Measurements from ENCODE around the gene MYO9B. TPM values are rescaled to one million over a fixed set of nuclear protein-coding genes. Genes with fewer than 3 reads are reported as not detected.

Gene MYO9B
- total RNA-seq, 1 experiment from 2014 or later, result 58.6 TPM

DNA sequence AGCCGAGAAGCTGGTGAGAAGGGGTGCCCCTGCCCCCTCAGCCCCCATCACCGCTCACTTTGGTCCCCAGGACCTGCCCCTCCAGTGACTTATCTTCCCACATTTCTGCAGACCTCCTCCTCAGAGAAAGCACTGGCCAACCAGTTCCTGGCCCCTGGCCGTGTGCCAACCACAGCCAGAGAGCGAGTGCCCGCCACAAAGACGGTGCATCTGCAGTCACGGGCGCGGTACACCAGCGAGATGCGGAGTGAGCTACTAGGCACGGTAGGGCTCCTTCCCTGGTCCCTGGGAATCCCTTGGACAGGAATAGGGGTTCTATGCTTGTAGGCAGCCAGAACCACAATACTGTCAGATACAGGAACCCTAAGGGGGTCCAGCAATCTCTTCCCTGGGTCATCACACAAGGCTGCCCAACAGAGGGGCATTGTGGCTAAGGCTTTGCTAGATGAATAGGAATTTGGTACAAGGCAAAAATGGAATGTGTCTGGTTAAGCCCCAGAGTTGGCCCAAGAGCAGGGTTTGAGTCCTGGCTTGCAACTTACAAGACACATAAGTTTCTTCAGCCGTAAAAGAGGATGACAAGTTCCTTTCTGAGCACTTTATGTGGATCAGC, 140.6 kb downstream of the MYO9B start:
- H3K9ac ChIP-seq (ENCODE audit: extremely low read depth, insufficient read length, low read length), result no peak overlapping the region
- Mint-ChIP-seq H3K36me3 (ENCODE audit: insufficient read depth in 1 of 3, low read depth in 3 of 3) (peaks cover 13 to 37% (median 33%) of the 10 kb centered on the region in 3 experiments), H3K4me1 (peaks cover 7 to 15% of the 10 kb centered on the region in 2 experiments; a peak in 3 of 4 replicates), H3K9me3 (no peaks in the 10 kb centered on the region), H3K4me3 (peak overlapping the region; percentile 79 to 92), H3K27ac (peak overlapping the region in 1 of 3 experiments; percentile 77; a peak in 2 of 7 replicates), H3K27me3 (ENCODE audit: low read depth) (no peaks in the 10 kb centered on the region)
- H2BK5ac ChIP-seq (ENCODE audit: insufficient read length, low read length), result no peak overlapping the region
- no peak overlapping the region for H3K14ac ChIP-seq (ENCODE audit: insufficient read depth, low read length)
- no peaks in the 10 kb centered on the region for H3K79me2 ChIP-seq (ENCODE audit: insufficient read depth, low read length)
- H2BK12ac ChIP-seq (ENCODE audit: insufficient read length, low read depth, low read length), result no peak overlapping the region
- H2BK20ac ChIP-seq (ENCODE audit: low read depth, low read length, poor library complexity, severe bottlenecking), result no peak overlapping the region
- no peaks in the 10 kb centered on the region for H3K79me1 ChIP-seq (ENCODE audit: insufficient read depth, low read depth, low read length, poor library complexity, severe bottlenecking)
- H4K91ac ChIP-seq (ENCODE audit: insufficient read length, low read depth, low read length), result no peak overlapping the region
- no peak overlapping the region for H3K27ac ChIP-seq (ENCODE audit: insufficient read length, low read depth, low read length)
- no peak overlapping the region for H4K8ac ChIP-seq (replicated peaks; ENCODE audit: insufficient read length, low read depth, low read length)
- H2BK120ac ChIP-seq (ENCODE audit: low read depth, low read length, poor library complexity, severe bottlenecking), result no peak overlapping the region
- DNase-seq, result no peak
- H2BK15ac ChIP-seq (ENCODE audit: low read depth, low read length), result no peak overlapping the region
- H3K4ac ChIP-seq (ENCODE audit: low read depth, low read length), result no peak overlapping the region
- TF ChIP-seq, protein P1, sequence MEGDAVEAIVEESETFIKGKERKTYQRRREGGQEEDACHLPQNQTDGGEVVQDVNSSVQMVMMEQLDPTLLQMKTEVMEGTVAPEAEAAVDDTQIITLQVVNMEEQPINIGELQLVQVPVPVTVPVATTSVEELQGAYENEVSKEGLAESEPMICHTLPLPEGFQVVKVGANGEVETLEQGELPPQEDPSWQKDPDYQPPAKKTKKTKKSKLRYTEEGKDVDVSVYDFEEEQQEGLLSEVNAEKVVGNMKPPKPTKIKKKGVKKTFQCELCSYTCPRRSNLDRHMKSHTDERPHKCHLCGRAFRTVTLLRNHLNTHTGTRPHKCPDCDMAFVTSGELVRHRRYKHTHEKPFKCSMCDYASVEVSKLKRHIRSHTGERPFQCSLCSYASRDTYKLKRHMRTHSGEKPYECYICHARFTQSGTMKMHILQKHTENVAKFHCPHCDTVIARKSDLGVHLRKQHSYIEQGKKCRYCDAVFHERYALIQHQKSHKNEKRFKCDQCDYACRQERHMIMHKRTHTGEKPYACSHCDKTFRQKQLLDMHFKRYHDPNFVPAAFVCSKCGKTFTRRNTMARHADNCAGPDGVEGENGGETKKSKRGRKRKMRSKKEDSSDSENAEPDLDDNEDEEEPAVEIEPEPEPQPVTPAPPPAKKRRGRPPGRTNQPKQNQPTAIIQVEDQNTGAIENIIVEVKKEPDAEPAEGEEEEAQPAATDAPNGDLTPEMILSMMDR (conservative IDR thresholded peaks at IDR 0.05), result no peak
- H3K23me2 ChIP-seq (ENCODE audit: insufficient read length, low read depth, low read length, poor library complexity, severe bottlenecking), result peaks cover 5% of the 10 kb centered on the region
- H3K27me3 ChIP-seq (ENCODE audit: insufficient read depth, low read length), result no peaks in the 10 kb centered on the region
- no peak overlapping the region for H3T11ph ChIP-seq (ENCODE audit: low read length)
- H3K4me2 ChIP-seq (ENCODE audit: insufficient read depth, insufficient read length, low read length), result peak overlapping the region; percentile 82
- no peak overlapping the region for H3K18ac ChIP-seq (ENCODE audit: insufficient read length, low read depth, low read length)
- H3K56ac ChIP-seq (ENCODE audit: insufficient read length, low read depth, low read length), result no peak overlapping the region
- whole genome bisulfite sequencing (ENCODE audit: extremely low coverage, insufficient read length, low lambda C conversion rate), result no CpG with 5 or more reads among the region's 13 CpGs
- H4K5ac ChIP-seq (ENCODE audit: insufficient read length, low read depth, low read length), result no peak overlapping the region
- no peak overlapping the region for H3K23ac ChIP-seq (ENCODE audit: insufficient read length, low read depth, low read length)
- H2AK5ac ChIP-seq (ENCODE audit: insufficient read length, low read length), result no peak overlapping the region
- H4K20me1 ChIP-seq (ENCODE audit: control insufficient read depth, insufficient read depth, insufficient read length), result no peaks in the 10 kb centered on the region
- H3K4me1 ChIP-seq (ENCODE audit: insufficient read depth, low read length), result no peaks in the 10 kb centered on the region; the same call in 1 of the 2 replicates
- H2AFZ ChIP-seq (ENCODE audit: low read length), result no peak overlapping the region
- H3K9me3 ChIP-seq (ENCODE audit: control insufficient read depth, low read depth, low read length), result no peaks in the 10 kb centered on the region
